Fibroblast of skin of right quadriceps (primary cell): Measurements from ENCODE around the gene CRYBA4.
A peak's percentile ranks its signal among the peaks of the same experiment; 100 is the strongest.
"Not testable (repeated sequence)": the region's sequence is repeated elsewhere in the genome, so short reads cannot be mapped to it uniquely, and the experiment has no call there.

Experiments used
- DNase-seq: peaks from one replicate; pipeline ENCODE4 v3.0.0-alpha.2; 2013

Gene CRYBA4

GRCh38 chr22:26597480-26597879, 24.3 kb upstream of the CRYBA4 start:
- no peak for DNase-seq

GRCh38 chr22:26599505-26599904, 22.3 kb upstream of the CRYBA4 start:
- no peak for DNase-seq

GRCh38 chr22:26601726-26602125, 20.0 kb upstream of the CRYBA4 start:
- DNase-seq: no peak

GRCh38 chr22:26602127-26602526, 19.6 kb upstream of the CRYBA4 start:
- no peak for DNase-seq

- no peak for DNase-seq
Observed at GRCh38 chr22:26604368-26604767, 17.4 kb upstream of the CRYBA4 start.

GRCh38 chr22:26606611-26607010, 15.2 kb upstream of the CRYBA4 start:
- peak; percentile 36 for DNase-seq

- DNase-seq: no peak
Observed at GRCh38 chr22:26608129-26608528, 13.6 kb upstream of the CRYBA4 start.

GRCh38 chr22:26609287-26609686, 12.5 kb upstream of the CRYBA4 start:
- no peak for DNase-seq

- peak; percentile 79 for DNase-seq
Observed at GRCh38 chr22:26610072-26610958, 11.4 kb upstream of the CRYBA4 start.

- DNase-seq: no peak
Observed at GRCh38 chr22:26610996-26611395, 10.8 kb upstream of the CRYBA4 start.

GRCh38 chr22:26612652-26613051, 9.1 kb upstream of the CRYBA4 start:
- DNase-seq: no peak

- not testable (repeated sequence) for DNase-seq
Observed at GRCh38 chr22:26613753-26614152, 8.0 kb upstream of the CRYBA4 start.

- no peak for DNase-seq
Observed at GRCh38 chr22:26614322-26614721, 7.4 kb upstream of the CRYBA4 start.

GRCh38 chr22:26615149-26615548, 6.6 kb upstream of the CRYBA4 start:
- DNase-seq: no peak

GRCh38 chr22:26615830-26616435, 5.8 kb upstream of the CRYBA4 start:
- DNase-seq: no peak

- DNase-seq: no peak
Observed at GRCh38 chr22:26616650-26617049, 5.1 kb upstream of the CRYBA4 start.

- no peak for DNase-seq
Observed at GRCh38 chr22:26617271-26618199, 4.2 kb upstream of the CRYBA4 start, which contains the start of gene CRYBB1. CRYBB1 (minus strand) TSS chr22:26618027; CDS start chr22:26616319, 1,708 bp downstream.

GRCh38 chr22:26618455-26618854, 3.3 kb upstream of the CRYBA4 start:
- no peak for DNase-seq

- no peak for DNase-seq
Observed at GRCh38 chr22:26619510-26619909, 2.3 kb upstream of the CRYBA4 start.

GRCh38 chr22:26620197-26620596, 1.6 kb upstream of the CRYBA4 start:
- no peak for DNase-seq

GRCh38 chr22:26623984-26624383, 2.2 kb downstream of the CRYBA4 start:
- DNase-seq: no peak

- no peak for DNase-seq
Observed at GRCh38 chr22:26624803-26625202, 3.0 kb downstream of the CRYBA4 start.
